Measurements from ENCODE around the gene KRT81.

The KRT81 gene

GRCh38 chr12:52268212-52268611 is 23.1 kb downstream of the KRT81 start:
- TF ChIP-seq CTCF (conservative IDR thresholded peaks at IDR 0.05) (no peak), ZFX (IDR thresholded peaks at IDR 0.05) (no peak)
- no peak overlapping the region for H3K27ac ChIP-seq

GRCh38 chr12:52267699-52268098 is 23.6 kb downstream of the KRT81 start:
- TF ChIP-seq CTCF (conservative IDR thresholded peaks at IDR 0.05) (no peak), ZFX (IDR thresholded peaks at IDR 0.05) (no peak)
- no peak overlapping the region for H3K27ac ChIP-seq

- TF ChIP-seq CTCF (conservative IDR thresholded peaks at IDR 0.05) (no peak), ZFX (IDR thresholded peaks at IDR 0.05) (no peak)
- no peak overlapping the region for H3K27ac ChIP-seq
Measured at GRCh38 chr12:52267266-52267665, 24.1 kb downstream of the KRT81 start.

GRCh38 chr12:52266514-52266913 is 24.8 kb downstream of the KRT81 start:
- no peak overlapping the region for H3K27ac ChIP-seq
- no peak for TF ChIP-seq CTCF (conservative IDR thresholded peaks at IDR 0.05)
- no peak for TF ChIP-seq ZFX (IDR thresholded peaks at IDR 0.05)

GRCh38 chr12:52264435-52264825 is 26.9 kb downstream of the KRT81 start:
- no peak for TF ChIP-seq CTCF (conservative IDR thresholded peaks at IDR 0.05)
- no peak for TF ChIP-seq ZFX (IDR thresholded peaks at IDR 0.05)
- H3K27ac ChIP-seq, result no peak overlapping the region

- H3K27ac ChIP-seq, result no peak overlapping the region
- TF ChIP-seq CTCF (conservative IDR thresholded peaks at IDR 0.05) (no peak), ZFX (IDR thresholded peaks at IDR 0.05) (no peak)
Measured at GRCh38 chr12:52263761-52264434, 27.4 kb downstream of the KRT81 start.

GRCh38 chr12:52262286-52262685 is 29.0 kb downstream of the KRT81 start:
- no peak for TF ChIP-seq ZFX (IDR thresholded peaks at IDR 0.05)
- TF ChIP-seq CTCF (conservative IDR thresholded peaks at IDR 0.05), result no peak
- no peak overlapping the region for H3K27ac ChIP-seq

All from C4-2B (cell line).